Liver (tissue), 3 donors: ENCODE results near the gene HDAC8.

Experiments
- CTCF ChIP-seq: fragments of 150-350 bp; IDR thresholded peaks from 2 replicates; pipeline ENCODE4 v1.5.1; 2017; ENCODE audit warnings: improper control_type of control experiment, low read depth, low read length; ENCODE audit not compliant: missing input control
- JUND ChIP-seq, 2 donors: IDR thresholded peaks; 2 replicates each; pipeline ENCODE4 v1.6.1; 2016; ENCODE audit warnings: antibody characterized with exemption in 2 of 2
- YY1 ChIP-seq: IDR thresholded peaks from 2 replicates; pipeline ENCODE4 v1.6.1; 2016; ENCODE audit warnings: antibody characterized with exemption, mild to moderate bottlenecking
- donor health status: healthy.
- donor health status: healthy.

GRCh38 chrX:72392816-72393800 lies 179.5 kb downstream of the HDAC8 start:
- no peak for TF ChIP-seq YY1
- no peak for TF ChIP-seq JUND (IDR thresholded peaks at IDR 0.05)
- no peak for TF ChIP-seq CTCF
